K562 (cell line): ENCODE data around the gene SERTAD2. TPM values are rescaled to one million over a fixed set of nuclear protein-coding genes. Genes with fewer than 3 reads are reported as not detected.

Experiments
- ADNP ChIP-seq: fragments of 200-800 bp; sonication (Bioruptor generic); IDR thresholded peaks from 2 replicates; pipeline ENCODE4 v1.6.1; 2016; ENCODE audit warnings: missing genetic modification characterization, missing compliant biosample characterization
- CBFA2T3 ChIP-seq: fragments of 450-650 bp; IDR thresholded peaks from 2 replicates; pipeline ENCODE4 v1.6.1; 2017
- CHD2 ChIP-seq: IDR thresholded peaks from 2 replicates; pipeline ENCODE4 v1.6.1; 2011; ENCODE audit warnings: low read depth, low read length
- ELF1 ChIP-seq: fragments of 200-800 bp; sonication (Bioruptor generic); IDR thresholded peaks from 2 replicates; pipeline ENCODE4 v1.6.1; 2016; ENCODE audit warnings: missing genetic modification characterization, missing compliant biosample characterization
- FOSL1 ChIP-seq: fragments of 200-800 bp; sonication (Bioruptor generic); conservative IDR thresholded peaks from 2 replicates; pipeline ENCODE4 v1.6.1; 2016; ENCODE audit warnings: missing genetic modification characterization, missing compliant biosample characterization
- GATA2 ChIP-seq: sonication (generic); formaldehyde crosslinking; IDR thresholded peaks from 2 replicates; pipeline ENCODE4 v1.4.0; 2020; ENCODE audit warnings: mild to moderate bottlenecking, missing genetic modification reagents
- HDAC8 ChIP-seq: fragments of 450-650 bp; IDR thresholded peaks from 2 replicates; pipeline ENCODE4 v1.6.1; 2016; ENCODE audit warnings: mild to moderate bottlenecking, missing genetic modification characterization, moderate library complexity, missing compliant biosample characterization
- KLF16 ChIP-seq: IDR thresholded peaks from 2 replicates; pipeline ENCODE4 v1.6.1; 2016; ENCODE audit warnings: antibody characterized with exemption
- MTA2 ChIP-seq: fragments of 450-650 bp; IDR thresholded peaks from 2 replicates; pipeline ENCODE4 v1.6.1; 2016; ENCODE audit warnings: low read depth
- RB1 ChIP-seq: fragments of 450-650 bp; IDR thresholded peaks from 2 replicates; pipeline ENCODE4 v1.6.1; 2017; ENCODE audit warnings: low read depth, mild to moderate bottlenecking
- RBM15 ChIP-seq: fragments of 200-400 bp; formaldehyde crosslinking; IDR thresholded peaks from 2 replicates; pipeline ENCODE4 v1.6.1; 2018; ENCODE audit warnings: mild to moderate bottlenecking, low read length, moderate library complexity; ENCODE audit not compliant: insufficient read depth
- SAP30 ChIP-seq: fragments of 200-600 bp; sonication (generic); IDR thresholded peaks from 2 replicates; pipeline ENCODE4 v1.6.1; 2012; ENCODE audit warnings: borderline replicate concordance, low read depth, mild to moderate bottlenecking, moderate library complexity, low read length, control low read depth, inconsistent platforms; ENCODE audit not compliant: insufficient read depth, poor library complexity, severe bottlenecking
- SMAD4 ChIP-seq: fragments of 250-450 bp; sonication (Bioruptor Pico); conservative IDR thresholded peaks from 2 replicates; pipeline ENCODE4 v1.8.0; 2021; ENCODE audit warnings: inconsistent platforms, mild to moderate bottlenecking, moderate library complexity
- SUPT5H ChIP-seq: fragments of 450-650 bp; IDR thresholded peaks from 2 replicates; pipeline ENCODE4 v1.6.1; 2016
- TCF3 ChIP-seq: sonication (generic); formaldehyde crosslinking; IDR thresholded peaks from 2 replicates; pipeline ENCODE4 v1.4.0; 2020; ENCODE audit warnings: mild to moderate bottlenecking, missing genetic modification reagents
- THAP7 ChIP-seq: fragments of 250-450 bp; sonication (Bioruptor Pico); IDR thresholded peaks from 2 replicates; pipeline ENCODE4 v1.5.0; 2021
- ZMIZ1 ChIP-seq, 2 experiments: fragments of 150-350 bp in 1 of 2; IDR thresholded peaks; 2 replicates each; pipeline ENCODE4 v1.6.1; 2012 to 2016; ENCODE audit warnings: low read depth in 2 of 2, low read length in 2 of 2, mild to moderate bottlenecking in 1 of 2, moderate library complexity in 1 of 2
- ZNF3 ChIP-seq: fragments of 250-450 bp; sonication (Bioruptor Pico); IDR thresholded peaks from 2 replicates; pipeline ENCODE4 v1.5.0; 2021; ENCODE audit warnings: mild to moderate bottlenecking, moderate library complexity
- ZNF551 ChIP-seq: fragments of 250-450 bp; sonication (Bioruptor Pico); IDR thresholded peaks from 2 replicates; pipeline ENCODE4 v1.5.0; 2021; ENCODE audit warnings: mild to moderate bottlenecking, moderate library complexity
- polyA plus RNA-seq, 8 experiments: library from polyadenylated mRNA; depleted of rRNA in 4 of 8; stranded (reverse) in 5 of 8; unstranded in 3 of 8; fragments of >200 nt; fragmentation: Nextera tagmentation in 2 of 8; fragmentation: Illumina TruSeq in 1 of 8; extraction: Ambion mirVana in 2 of 8; extraction: Trizol in 1 of 8; gene quantifications; 2 replicates each; pipeline versions ENCODE4 v1.2.1 to v1.2.3, GENCODE V29; 2011 to 2014; ENCODE audit warnings: inconsistent platforms in 1 of 8, missing spikeins in 1 of 8
- total RNA-seq, 7 experiments: library from RNA; depleted of rRNA in 6 of 7; stranded (reverse); fragments of >200 nt in 6 of 7; fragmentation: Illumina TruSeq in 2 of 7; extraction: Trizol in 2 of 7; gene quantifications; 2 replicates each; pipeline versions ENCODE4 v1.2.1 to v1.2.3, GENCODE V29; 2011 to 2021; ENCODE audit warnings: low replicate concordance in 1 of 7
- TF ChIP-seq, protein P1 (sequence below): sonication (generic); IDR thresholded peaks from 2 replicates; pipeline ENCODE4 v1.6.1; 2016
- TF ChIP-seq, protein P2 (sequence below): sonication (generic); formaldehyde crosslinking; IDR thresholded peaks from 2 replicates; pipeline ENCODE4 v1.5.0; 2020; ENCODE audit warnings: missing genetic modification reagents
- TF ChIP-seq, protein P3 (sequence below): fragments of 200-800 bp; sonication (Bioruptor generic); IDR thresholded peaks from 2 replicates; pipeline ENCODE4 v1.6.1; 2017; ENCODE audit warnings: missing genetic modification characterization, missing compliant biosample characterization

The SERTAD2 gene
- total and polyA plus RNA-seq, 9 of the 15 experiments (the other 6 are each of a cell fraction or from before 2014, with no cell fraction given) = 3.0 to 12.5 (median 6.1) TPM

DNA sequence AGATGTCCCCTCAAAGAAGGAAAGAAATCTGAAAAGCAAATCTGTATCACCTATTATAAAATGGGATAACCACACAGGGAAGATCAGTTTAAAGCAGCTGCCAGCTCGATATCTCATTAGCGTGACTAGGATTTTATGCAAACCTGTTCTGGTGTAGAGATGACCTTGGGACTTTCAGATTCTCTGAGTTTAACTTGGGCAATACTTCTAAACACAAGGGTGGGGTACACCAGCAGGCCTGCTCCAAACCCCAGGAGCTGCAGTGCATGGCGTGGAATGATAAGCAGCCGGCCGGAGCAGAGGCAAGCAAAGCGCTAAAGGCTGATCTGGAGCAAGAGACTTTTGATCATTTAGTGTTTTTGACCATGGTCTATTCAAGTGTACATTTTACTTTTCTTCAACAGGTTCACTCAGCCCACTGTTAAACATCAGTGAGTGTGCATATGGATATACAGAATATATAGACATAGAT lies 4.7 kb downstream of the SERTAD2 start (continued):
- TF ChIP-seq ZMIZ1 (IDR thresholded peaks at IDR 0.05; ENCODE audit: low read depth in 2 of 2, low read length in 2 of 2) = peak in 1 of 2 experiments; percentile 56; a peak in 1 of 4 replicates
- TF ChIP-seq ZNF551 = no peak
- TF ChIP-seq SAP30 = no peak
- TF ChIP-seq, protein P1, sequence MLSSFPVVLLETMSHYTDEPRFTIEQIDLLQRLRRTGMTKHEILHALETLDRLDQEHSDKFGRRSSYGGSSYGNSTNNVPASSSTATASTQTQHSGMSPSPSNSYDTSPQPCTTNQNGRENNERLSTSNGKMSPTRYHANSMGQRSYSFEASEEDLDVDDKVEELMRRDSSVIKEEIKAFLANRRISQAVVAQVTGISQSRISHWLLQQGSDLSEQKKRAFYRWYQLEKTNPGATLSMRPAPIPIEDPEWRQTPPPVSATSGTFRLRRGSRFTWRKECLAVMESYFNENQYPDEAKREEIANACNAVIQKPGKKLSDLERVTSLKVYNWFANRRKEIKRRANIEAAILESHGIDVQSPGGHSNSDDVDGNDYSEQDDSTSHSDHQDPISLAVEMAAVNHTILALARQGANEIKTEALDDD = peak; percentile 79
- peak; percentile 65; the same call in 1 of the 2 replicates for TF ChIP-seq KLF16
- TF ChIP-seq RB1 = no peak
- TF ChIP-seq THAP7 (CRISPR knock-in tag) = no peak
- no peak for TF ChIP-seq ZNF3 (CRISPR knock-in tag)
- TF ChIP-seq SUPT5H = no peak
- TF ChIP-seq TCF3 (CRISPR knock-in tag) = peak; percentile 89
- TF ChIP-seq, protein P2, sequence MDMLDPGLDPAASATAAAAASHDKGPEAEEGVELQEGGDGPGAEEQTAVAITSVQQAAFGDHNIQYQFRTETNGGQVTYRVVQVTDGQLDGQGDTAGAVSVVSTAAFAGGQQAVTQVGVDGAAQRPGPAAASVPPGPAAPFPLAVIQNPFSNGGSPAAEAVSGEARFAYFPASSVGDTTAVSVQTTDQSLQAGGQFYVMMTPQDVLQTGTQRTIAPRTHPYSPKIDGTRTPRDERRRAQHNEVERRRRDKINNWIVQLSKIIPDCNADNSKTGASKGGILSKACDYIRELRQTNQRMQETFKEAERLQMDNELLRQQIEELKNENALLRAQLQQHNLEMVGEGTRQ (CRISPR knock-in tag) = no peak
- no peak for TF ChIP-seq RBM15
- no peak for TF ChIP-seq CHD2
- TF ChIP-seq HDAC8 (tag) = no peak
- TF ChIP-seq FOSL1 (tag) = peak; percentile 46; the same call in 1 of the 2 replicates
- TF ChIP-seq MTA2 = peak; percentile 69
- TF ChIP-seq GATA2 (CRISPR knock-in tag) = peak; percentile 78
- TF ChIP-seq ADNP (tag) = no peak
- peak; percentile 95 for TF ChIP-seq CBFA2T3
- TF ChIP-seq, protein P3, sequence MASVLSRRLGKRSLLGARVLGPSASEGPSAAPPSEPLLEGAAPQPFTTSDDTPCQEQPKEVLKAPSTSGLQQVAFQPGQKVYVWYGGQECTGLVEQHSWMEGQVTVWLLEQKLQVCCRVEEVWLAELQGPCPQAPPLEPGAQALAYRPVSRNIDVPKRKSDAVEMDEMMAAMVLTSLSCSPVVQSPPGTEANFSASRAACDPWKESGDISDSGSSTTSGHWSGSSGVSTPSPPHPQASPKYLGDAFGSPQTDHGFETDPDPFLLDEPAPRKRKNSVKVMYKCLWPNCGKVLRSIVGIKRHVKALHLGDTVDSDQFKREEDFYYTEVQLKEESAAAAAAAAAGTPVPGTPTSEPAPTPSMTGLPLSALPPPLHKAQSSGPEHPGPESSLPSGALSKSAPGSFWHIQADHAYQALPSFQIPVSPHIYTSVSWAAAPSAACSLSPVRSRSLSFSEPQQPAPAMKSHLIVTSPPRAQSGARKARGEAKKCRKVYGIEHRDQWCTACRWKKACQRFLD (CRISPR knock-in tag) = peak; percentile 44; the same call in 1 of the 2 replicates
- TF ChIP-seq SMAD4 (CRISPR knock-in tag) = peak; percentile 75
- peak; percentile 30; the same call in 1 of the 2 replicates for TF ChIP-seq ELF1 (tag)
